D721Med (cell line): Measurements from ENCODE around the gene DDX39A.
"Not testable (repeated sequence)": the region's sequence is repeated elsewhere in the genome, so short reads cannot be mapped to it uniquely, and the experiment has no call there.

ENCODE experiments used
- DNase-seq: peaks from one replicate; pipeline ENCODE4 v3.0.0; 2011; ENCODE audit warnings: low spot score; ENCODE audit not compliant: insufficient read length
- FAIRE-seq: peaks from 2 replicates; lab custom pipeline; 2011; peaks lifted over from hg19 to GRCh38; lab: Jason Lieb, UNC
- TF ChIP-seq, protein P1 (sequence below): IDR thresholded peaks from 2 replicates; pipeline ENCODE4 v1.5.1; 2012; ENCODE audit warnings: mild to moderate bottlenecking, control low read depth; ENCODE audit not compliant: insufficient read depth; ENCODE audit errors: missing control alignments

DDX39A gene

DNA sequence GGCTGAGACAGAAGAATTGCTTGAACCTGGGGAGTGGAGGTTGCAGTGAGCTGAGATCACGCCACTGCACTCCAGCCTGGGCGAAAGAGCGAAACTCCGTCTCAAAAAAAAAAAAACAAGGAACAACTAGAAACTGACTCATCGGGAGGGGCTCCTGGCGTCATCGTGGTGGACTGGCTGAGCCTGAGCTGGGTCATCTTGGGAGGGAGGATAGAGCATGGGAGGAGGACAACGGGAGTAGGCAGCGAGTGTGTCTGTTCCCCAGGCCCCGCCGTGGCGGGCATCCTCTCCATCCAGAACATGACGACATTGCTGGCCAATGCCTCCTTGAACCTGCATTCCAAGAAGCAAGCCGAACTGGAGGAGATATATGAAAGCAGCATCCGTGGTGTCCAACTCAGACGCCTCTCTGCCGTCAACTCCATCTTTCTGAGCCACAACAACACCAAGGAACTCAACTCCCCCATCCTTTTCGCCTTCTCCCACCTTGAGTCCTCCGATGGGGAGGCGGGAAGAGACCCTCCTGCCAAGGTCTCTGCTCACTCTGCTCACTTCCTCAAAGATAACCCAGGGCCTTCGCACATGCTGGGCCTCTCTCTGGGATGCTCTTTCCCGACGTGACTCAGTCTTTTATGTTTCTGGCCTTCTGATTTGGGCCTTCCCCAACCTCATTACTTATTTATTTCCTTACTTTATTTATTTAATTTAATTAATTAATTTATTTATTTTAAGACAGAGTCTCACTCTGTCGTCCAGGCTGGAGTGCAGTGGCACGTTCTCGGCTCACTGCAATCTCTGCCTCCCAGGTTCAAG, 16.6 kb downstream of the DDX39A start:
- DNase-seq (no peak), FAIRE-seq (no peak)

DNA sequence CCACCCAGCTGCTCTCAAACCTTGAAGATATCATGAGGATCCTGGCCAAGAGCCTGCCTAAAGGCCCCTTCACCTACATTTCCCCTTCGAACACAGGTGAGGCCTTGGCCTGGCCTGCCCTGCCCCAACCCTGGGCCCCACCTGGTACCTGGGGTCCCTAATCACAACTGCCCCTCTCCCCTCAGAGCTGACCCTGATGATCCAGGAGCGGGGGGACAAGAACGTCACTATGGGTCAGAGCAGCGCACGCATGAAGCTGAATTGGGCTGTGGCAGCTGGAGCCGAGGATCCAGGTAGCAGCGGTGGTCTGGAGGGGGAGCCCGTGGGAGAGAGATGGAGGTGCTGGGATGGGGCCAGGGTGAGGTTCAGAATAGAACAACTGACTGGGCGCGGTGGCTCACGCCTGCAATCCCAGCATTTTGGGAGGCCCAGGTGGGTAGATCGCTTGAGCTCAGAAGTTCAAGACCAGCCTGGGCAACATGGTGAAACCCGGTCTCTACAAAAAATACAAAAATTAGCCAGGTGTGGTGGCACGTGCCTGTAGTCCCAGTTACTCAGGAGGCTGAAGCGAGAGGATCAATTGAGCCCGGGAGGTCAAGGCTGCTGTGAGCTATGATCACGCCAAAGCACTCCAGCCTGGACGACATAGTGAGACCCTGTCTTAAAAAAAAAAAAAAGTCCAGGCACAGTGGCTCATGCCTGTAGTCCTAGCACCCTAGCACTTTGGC, 17.5 kb downstream of the DDX39A start:
- no peak for FAIRE-seq
- DNase-seq: no peak
- TF ChIP-seq, protein P1, sequence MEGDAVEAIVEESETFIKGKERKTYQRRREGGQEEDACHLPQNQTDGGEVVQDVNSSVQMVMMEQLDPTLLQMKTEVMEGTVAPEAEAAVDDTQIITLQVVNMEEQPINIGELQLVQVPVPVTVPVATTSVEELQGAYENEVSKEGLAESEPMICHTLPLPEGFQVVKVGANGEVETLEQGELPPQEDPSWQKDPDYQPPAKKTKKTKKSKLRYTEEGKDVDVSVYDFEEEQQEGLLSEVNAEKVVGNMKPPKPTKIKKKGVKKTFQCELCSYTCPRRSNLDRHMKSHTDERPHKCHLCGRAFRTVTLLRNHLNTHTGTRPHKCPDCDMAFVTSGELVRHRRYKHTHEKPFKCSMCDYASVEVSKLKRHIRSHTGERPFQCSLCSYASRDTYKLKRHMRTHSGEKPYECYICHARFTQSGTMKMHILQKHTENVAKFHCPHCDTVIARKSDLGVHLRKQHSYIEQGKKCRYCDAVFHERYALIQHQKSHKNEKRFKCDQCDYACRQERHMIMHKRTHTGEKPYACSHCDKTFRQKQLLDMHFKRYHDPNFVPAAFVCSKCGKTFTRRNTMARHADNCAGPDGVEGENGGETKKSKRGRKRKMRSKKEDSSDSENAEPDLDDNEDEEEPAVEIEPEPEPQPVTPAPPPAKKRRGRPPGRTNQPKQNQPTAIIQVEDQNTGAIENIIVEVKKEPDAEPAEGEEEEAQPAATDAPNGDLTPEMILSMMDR: no peak

More for the DNA sequence above, 16.6 kb downstream of the DDX39A start:
- TF ChIP-seq, protein P1: no peak

DNA sequence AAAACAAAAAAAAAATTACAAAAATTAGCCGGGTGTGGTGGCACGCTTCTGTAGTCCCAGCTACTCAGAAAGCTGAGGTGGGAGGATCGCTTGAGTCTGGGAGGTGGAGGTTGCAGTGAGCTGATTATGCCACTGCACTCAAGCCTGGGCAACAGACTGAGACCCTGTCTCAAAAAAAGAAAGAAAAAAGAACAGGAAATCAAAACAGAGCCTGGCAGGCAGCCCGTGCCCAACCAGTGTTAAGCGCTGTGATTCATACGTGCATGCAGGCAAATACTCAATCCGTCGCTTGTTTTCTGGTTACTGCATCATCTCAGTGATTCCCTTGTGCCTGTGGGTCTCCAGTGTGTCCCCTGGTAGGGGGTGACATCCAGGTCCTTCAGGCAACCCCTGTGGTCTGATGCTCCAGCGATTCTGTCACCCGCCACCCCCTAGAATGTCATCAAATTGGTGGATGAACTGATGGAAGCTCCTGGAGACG, 18.1 kb downstream of the DDX39A start:
- TF ChIP-seq, protein P1: no peak
- DNase-seq (no peak), FAIRE-seq (no peak)

DNA sequence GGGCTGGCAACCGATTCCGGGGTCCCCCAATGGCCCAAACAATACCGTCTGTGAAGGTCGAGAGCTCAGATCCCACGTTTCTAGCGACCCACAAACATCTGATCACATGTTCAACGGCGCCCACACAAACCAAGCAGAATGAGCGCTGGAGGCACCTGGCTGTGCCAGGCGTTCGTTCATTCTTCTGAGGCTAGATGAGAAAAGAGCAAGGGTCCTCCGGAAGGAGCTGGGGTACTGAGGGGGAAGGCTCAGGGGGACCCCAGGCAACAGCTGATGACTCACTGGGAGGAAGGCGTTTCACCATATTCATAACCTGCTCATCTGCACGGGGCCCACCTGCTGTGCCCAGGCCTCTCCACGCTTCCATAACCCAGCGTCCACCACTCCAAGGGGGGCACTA, 22.0 kb downstream of the DDX39A start:
- not testable (repeated sequence) for DNase-seq, FAIRE-seq

DNA sequence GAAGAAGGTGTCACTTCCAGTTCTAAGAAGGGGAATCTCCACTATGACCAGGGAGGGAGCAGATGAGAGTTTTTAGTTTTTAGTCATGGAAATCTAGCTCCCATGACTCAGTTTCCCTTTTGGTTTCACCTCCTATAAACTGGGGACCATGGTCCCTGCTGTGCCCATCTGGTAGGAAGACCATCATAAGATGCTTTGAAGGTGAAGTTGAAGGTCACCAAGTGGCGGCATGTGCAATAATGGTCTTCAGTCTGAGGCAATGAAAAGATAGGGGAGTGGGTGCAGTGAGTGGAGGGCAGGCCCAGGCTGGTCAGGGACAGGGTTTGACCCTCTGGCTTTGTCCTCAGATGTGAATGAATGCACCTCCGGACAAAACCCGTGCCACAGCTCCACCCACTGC, 22.4 kb downstream of the DDX39A start:
- not testable (repeated sequence) for DNase-seq, FAIRE-seq

DNA sequence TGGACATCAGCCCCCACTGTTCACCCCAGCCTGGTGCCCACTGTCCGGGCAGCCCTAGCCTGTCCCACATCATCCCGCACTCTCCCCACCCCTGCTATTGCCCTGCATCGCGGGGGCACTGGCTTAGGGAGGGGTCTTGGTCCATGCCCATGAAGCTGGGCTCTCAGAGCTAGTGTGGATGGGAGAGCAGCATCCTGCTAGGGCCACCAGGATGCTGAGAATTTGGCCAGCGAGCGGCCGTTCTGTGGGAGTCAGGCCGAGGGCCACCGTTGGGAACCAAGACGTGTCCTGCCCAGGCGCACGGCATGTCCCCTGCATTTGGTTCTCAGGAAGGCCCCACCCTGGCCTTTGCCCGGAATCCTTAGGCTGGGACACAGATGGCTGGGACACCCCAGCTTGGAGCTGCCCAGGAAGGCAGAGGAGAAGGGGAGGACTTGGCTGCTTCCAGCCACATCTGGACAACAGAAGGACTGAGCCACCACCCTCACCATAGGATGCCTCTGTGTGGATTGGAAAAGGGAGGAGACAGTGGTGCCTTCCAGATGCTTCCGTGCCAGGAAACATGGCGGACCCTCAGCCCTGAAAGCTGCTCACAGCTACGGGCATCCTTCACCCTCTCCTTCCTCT, 23.3 kb downstream of the DDX39A start:
- FAIRE-seq: no peak
- TF ChIP-seq, protein P1: no peak

DNA sequence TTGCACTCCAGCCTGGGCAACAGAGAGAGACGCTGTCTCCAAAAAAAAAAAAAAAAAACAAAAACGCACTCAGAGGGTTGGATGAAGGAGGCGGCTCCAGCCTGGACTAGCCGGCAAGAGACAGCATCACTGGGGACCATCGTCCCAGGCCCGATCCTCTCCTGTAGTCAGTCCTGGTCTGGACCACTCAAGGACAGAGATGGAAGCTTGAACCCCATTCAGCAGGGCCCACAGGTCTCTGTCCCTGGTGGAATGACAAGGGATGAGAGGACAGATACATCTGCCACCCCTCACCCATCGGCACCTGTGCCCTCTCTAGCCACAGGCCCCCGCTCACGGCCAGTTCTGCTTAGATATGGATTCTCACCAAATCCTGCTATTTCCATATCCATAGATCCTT, 23.9 kb downstream of the DDX39A start:
- FAIRE-seq (no peak), DNase-seq (no peak)
- TF ChIP-seq, protein P1: no peak

More for the DNA sequence above, 23.3 kb downstream of the DDX39A start:
- no peak for DNase-seq

DNA sequence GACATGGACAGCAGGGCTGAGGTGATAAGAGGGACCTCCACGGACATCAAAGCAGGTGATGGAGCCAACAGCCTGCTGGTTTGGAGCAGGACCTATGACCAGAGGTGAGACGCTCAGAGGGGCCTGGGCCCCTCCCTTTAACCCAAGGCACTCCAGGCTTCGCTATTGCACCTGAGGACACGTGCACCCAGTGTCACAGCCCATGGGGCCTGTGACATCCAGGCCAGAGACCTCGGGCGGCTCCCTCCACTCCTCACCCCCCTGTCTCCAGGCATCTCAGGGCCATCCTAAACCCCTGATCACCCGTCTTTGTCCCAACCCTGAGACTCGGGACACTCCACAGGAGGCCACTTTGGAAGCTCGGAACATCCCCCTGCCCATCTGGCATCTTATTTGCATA, 25.0 kb downstream of the DDX39A start:
- no peak for DNase-seq
- TF ChIP-seq, protein P1: no peak
- FAIRE-seq: no peak
